ENCODE data around the gene TCEAL9.

TCEAL9 gene

DNA sequence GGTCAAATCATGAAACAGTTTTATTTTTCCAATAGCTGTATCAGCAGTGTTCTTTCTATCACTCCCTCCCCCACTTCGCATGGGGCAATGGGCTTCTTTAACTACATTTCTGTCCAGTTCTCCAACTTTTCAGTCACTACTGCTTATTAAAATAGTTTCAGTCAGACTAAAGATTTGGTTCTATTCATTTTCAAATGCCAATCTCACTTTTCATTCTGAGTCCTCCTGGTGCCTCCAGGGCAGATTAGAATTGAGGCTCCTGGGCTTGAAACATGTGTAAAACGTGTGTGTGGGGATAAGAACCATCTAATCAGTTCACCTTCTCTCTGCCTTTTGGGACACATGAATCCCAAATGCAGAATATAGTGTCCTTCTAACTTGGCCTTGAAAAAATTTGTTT is 16.6 kb downstream of the TCEAL9 start:
- TF ChIP-seq, protein P1, sequence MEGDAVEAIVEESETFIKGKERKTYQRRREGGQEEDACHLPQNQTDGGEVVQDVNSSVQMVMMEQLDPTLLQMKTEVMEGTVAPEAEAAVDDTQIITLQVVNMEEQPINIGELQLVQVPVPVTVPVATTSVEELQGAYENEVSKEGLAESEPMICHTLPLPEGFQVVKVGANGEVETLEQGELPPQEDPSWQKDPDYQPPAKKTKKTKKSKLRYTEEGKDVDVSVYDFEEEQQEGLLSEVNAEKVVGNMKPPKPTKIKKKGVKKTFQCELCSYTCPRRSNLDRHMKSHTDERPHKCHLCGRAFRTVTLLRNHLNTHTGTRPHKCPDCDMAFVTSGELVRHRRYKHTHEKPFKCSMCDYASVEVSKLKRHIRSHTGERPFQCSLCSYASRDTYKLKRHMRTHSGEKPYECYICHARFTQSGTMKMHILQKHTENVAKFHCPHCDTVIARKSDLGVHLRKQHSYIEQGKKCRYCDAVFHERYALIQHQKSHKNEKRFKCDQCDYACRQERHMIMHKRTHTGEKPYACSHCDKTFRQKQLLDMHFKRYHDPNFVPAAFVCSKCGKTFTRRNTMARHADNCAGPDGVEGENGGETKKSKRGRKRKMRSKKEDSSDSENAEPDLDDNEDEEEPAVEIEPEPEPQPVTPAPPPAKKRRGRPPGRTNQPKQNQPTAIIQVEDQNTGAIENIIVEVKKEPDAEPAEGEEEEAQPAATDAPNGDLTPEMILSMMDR (IDR thresholded peaks at IDR 0.05; ENCODE audit: borderline replicate concordance, control extremely low read depth, extremely low read depth, insufficient read depth, missing control alignments): no peak
- in situ Hi-C loops (cut with MboI; ENCODE audit: low sequenced_read_pairs, unreplicated experiment): no loop called here

DNA sequence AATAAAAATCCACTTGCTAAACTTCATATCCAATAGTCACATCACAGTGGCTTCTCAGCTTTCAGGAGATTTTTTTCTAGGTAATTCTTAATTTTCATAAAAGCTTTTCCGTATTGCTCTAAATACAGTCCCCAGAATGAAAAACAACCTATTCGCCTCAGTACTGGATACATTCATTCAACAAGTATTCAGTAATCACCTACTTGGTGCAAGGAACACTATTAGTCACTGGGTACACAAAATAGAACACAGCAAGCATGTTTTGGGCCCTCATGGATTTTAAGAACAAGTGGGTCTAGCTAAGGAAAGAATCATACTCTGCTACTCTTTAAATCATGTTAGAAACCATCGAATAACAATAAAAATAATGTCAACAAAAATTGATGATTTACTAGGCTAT is 17.3 kb downstream of the TCEAL9 start:
- no peak for DNase-seq (ENCODE audit: low spot score)
- TF ChIP-seq, protein P1 (IDR thresholded peaks at IDR 0.05; ENCODE audit: borderline replicate concordance, control extremely low read depth, extremely low read depth, insufficient read depth, missing control alignments): no peak
- in situ Hi-C loops (cut with MboI; ENCODE audit: low sequenced_read_pairs, unreplicated experiment): no loop called here

More for the DNA sequence above, 16.6 kb downstream of the TCEAL9 start:
- no peak for DNase-seq (ENCODE audit: low spot score)

DNA sequence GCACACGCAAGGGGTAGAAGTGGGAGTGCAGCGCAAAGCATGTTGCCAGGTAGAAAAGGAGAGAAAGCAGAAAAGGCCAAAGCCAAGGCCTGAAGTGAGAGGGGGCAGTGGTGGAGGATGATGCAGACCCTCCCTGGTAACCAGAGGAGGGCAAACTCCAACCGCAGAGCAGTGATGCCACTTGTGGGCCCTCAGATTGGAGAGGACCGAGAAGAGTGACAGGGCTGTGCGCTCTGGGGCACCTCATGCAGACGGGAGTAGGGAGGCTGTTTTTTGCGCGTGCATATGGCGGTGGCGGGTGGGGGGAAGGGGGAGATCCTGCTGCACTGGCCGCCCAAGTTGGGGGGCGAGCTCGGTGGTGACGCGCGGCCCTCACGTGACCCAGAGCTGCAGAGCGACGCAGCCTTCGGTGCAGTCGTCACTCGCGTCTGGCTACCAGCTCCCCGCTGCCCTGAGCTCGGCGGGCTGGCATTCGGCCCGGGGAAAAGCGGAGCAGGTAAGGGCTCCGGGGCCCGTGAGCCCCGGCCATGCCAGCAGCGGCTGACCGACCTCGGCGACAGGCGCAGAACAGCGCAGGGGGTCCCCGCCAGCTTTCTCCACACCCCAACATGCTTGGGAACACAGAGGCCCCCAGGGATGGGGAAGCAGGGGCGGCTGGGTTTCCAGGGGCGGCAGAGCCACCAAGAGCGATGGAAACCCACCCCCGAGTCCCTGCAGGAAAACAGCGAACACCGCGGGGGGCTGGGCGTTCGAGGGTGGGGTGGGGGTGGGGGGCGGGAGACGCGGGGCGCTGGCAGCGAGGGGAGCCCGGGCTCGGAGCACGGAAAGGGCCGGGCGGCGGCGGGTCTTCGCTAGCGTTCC is 20.0 kb downstream of the TCEAL9 start, which contains the start of gene BEX3:
Gene BEX3 (plus strand): TSS at position 421 of the 861 bp plus-strand sequence. CDS start 984 bp downstream, outside the sequence.
- TF ChIP-seq, protein P1 (IDR thresholded peaks at IDR 0.05; ENCODE audit: borderline replicate concordance, control extremely low read depth, extremely low read depth, insufficient read depth, missing control alignments): no peak
- in situ Hi-C loops (cut with MboI; ENCODE audit: low sequenced_read_pairs, unreplicated experiment): no loop called here
- DNase-seq (ENCODE audit: low spot score): peak; percentile 27

DNA sequence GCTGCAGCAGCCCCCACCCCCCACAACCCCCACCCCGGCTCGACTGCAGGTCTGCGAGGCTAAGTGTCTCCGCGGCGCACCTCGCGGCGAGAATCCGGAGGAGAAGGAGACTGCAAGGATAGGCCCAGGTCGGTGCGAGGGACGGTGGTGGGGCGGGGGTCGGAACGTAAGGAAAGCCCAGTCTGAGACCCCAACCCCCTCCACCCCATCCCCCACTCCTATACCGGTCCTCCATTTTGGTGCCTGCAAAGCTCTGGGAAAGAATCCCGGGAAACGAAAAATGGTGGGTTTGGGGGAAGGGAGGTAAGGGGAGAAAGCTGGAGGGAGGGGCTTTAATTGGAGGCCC is 20.6 kb downstream of the TCEAL9 start:
- TF ChIP-seq, protein P1 (IDR thresholded peaks at IDR 0.05; ENCODE audit: borderline replicate concordance, control extremely low read depth, extremely low read depth, insufficient read depth, missing control alignments): no peak
- in situ Hi-C loops (cut with MboI; ENCODE audit: low sequenced_read_pairs, unreplicated experiment): no loop called here
- DNase-seq (ENCODE audit: low spot score): no peak

DNA sequence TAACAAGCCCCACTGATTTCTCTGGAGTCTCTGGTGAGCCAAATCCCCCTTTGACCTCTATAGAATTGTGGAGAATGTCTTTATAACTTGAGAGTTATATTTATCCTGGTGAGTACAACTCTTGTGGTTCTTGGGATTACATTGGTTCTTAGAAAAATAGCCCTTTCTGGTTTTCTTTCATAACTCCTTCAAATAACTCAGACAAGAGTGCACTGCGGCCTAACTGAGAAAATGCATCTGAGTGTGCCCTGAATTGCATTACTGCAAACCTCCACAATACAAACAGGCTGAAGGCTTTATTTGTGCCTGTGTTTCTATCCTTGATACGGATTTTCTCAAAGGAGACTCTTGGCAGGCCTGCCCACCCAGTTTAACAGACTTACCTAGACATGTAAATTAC is 22.7 kb downstream of the TCEAL9 start:
- no peak for DNase-seq (ENCODE audit: low spot score)
- TF ChIP-seq, protein P1 (IDR thresholded peaks at IDR 0.05; ENCODE audit: borderline replicate concordance, control extremely low read depth, extremely low read depth, insufficient read depth, missing control alignments): no peak
- in situ Hi-C loops (cut with MboI; ENCODE audit: low sequenced_read_pairs, unreplicated experiment): no loop called here

DNA sequence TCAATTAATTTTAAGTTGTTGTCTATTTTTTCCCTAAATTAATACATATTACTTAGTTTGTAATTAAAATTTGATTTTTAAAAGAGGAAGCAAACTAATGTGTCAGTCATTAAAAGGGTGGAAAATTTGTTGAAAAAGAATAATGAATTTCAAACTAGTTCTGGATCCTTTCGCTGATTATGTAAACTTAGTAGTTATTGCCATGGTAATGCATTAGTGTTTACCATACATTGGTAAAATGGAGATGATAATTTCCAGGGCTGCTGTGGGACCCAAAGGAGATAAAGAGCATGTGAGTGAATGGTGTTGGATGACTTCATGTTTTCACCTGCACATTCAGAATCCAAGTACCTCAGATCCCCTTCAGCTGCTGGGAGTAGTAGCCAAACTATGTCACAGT is 26.6 kb downstream of the TCEAL9 start:
- DNase-seq (ENCODE audit: low spot score): no peak
- TF ChIP-seq, protein P1 (IDR thresholded peaks at IDR 0.05; ENCODE audit: borderline replicate concordance, control extremely low read depth, extremely low read depth, insufficient read depth, missing control alignments): no peak
- in situ Hi-C loops (cut with MboI; ENCODE audit: low sequenced_read_pairs, unreplicated experiment): no loop called here

Measured in GM13976 (cell line).